ENCODE data around the gene DNAH5.
"Not testable (repeated sequence)": the region's sequence is repeated elsewhere in the genome, so short reads cannot be mapped to it uniquely, and the experiment has no call there.

The DNAH5 gene

GRCh38 chr5:13816126-13816525 is 128.4 kb downstream of the DNAH5 start:
- DNase-seq = no peak

- DNase-seq = no peak
These were observed 130.2 kb downstream of the DNAH5 start for GRCh38 chr5:13814301-13814700.

GRCh38 chr5:13809921-13810320 is 134.6 kb downstream of the DNAH5 start:
- no peak for DNase-seq

- no peak for DNase-seq
These were observed 140.2 kb downstream of the DNAH5 start for GRCh38 chr5:13804336-13804735.

DNA sequence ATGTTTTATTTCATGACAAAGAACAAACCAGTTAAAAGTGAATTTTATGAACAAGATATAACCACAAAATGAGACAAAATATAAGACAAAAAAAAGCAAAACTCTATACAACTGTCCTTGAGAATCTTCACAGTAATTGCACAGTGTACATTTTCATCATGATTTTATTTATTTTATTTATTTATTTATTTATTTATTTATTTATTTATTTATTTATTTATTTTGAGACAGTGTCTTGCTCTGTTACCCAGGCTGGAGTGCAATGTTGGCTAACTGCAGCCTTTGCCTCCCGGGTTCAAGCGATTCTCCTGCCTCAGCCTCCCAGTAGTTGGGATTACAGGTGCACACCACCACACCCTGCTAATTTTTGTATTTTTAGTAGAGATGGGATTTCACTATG is 145.9 kb downstream of the DNAH5 start:
- DNase-seq = not testable (repeated sequence)

- DNase-seq = no peak
These were observed 158.6 kb downstream of the DNAH5 start for GRCh38 chr5:13785781-13786415.

DNA sequence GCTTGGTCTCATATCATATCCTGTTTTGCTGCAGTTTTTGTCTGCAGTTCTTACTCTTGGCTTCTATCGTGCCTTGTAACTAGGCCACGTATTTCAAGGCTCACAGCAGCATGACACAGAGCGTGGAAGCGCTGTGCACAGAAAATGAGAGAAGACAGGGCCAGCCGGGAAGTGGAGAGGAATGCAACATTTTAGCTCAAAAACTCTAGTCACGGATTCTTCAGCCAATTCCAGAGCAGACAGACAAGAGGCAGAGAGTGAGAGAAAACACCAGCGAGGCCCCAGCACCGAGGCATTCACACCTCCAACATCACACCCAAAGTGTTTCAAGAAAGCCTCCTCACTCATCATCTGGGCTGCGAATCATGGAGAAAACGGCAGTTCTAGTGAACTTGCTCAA is 160.8 kb downstream of the DNAH5 start:
- no peak for DNase-seq

- DNase-seq = no peak
These were observed 164.4 kb downstream of the DNAH5 start for GRCh38 chr5:13780081-13780480.

DNA sequence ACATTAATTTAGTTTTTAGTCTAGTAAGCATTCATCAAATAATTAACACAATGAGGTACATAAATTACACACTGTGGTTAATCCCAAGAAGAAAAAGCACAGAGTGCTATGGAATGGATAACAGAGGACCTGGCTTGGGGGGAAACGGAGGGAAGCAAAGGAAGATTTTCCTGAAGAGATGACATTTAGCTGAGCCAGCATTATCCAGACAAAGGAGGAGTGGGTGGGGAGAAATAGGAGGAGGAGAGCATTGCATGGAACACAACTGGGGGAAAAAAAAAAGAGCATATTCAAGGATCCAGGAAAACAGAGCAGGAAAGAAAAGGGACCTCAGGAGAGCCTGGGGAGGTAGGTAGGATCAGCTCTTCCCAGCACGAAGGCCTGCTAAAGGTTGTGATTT is 170.8 kb downstream of the DNAH5 start:
- DNase-seq = no peak

GRCh38 chr5:13771011-13771571 is 173.4 kb downstream of the DNAH5 start:
- no peak for DNase-seq

- DNase-seq = no peak
These were observed 178.3 kb downstream of the DNAH5 start for GRCh38 chr5:13766236-13766635.

DNA sequence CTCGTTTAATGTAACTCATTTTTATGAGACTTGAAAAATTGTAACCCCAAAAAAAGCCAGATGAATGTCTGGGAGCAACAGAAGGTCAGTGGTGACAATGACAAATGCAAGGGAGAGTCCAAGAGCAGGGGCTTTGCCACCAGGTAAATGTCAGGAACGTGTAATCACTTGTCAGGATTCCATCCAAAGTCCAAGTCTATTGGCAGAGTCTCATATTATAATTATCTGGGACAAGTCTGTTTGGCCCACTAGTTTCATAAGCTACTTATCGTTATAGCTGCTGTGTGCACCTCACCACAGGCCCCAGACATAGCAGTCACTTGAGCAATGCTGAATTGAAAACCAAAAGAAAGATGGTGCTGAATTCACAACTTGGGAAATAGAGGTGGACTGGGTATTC is 180.8 kb downstream of the DNAH5 start:
- DNase-seq = no peak

DNA sequence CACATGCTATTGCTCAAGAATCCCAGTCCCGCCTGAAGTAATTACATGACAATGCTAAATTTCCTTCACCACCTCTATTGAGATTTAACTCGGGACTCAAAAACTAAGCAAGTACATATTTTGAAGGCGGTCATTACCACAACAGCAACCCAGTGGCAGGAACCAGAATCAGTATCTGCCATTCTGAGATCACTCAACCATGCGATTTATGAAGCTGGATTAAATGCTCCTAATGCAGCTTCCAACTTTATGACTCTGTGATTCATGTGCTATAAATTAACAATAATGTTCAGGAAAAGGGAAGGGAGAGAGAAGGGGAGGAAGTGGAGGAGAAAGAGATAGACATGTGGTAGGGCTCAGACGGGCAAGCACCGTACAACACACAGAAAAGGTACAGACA is 194.7 kb downstream of the DNAH5 start:
- DNase-seq = no peak

GRCh38 chr5:13746026-13746425 is 198.5 kb downstream of the DNAH5 start:
- DNase-seq = no peak

DNA sequence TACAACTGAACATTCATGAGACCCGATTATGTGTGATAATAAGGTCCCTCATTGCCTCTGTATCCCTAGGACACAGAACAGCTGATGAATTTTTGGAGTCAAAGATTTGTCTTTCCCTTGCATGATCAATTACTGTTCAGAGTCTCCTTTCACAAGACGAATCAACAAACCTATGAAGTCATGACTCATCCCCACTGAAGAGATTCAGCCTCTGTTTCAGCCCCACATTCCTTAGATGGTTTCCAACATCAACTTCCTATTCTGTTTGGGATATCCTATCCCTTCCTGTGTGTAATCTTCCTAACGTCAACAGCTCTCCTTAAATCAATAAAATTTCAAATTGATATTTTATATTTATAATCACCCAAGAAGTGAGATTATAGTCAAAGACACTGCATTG is 199.0 kb downstream of the DNAH5 start:
- no peak for DNase-seq

DNA sequence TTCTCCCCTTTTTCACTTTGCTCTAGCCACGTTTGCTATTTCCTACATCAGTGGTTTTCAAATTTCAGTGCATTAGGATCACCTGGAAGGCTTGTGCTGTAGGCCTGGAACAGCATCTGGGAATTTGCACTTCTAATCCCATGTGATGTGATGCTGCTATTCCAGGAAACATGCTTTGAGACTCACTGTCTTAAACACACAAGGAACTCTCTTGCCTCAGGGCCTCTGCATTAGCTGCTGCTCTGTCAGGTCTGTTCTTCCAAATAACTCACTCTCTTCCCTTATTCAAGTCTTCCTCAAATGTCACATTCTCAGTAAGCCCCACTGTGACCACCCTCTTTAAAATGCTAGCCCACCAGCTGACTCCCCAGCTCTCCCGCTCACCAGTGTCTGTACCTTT is 204.0 kb downstream of the DNAH5 start:
- DNase-seq = no peak

DNA sequence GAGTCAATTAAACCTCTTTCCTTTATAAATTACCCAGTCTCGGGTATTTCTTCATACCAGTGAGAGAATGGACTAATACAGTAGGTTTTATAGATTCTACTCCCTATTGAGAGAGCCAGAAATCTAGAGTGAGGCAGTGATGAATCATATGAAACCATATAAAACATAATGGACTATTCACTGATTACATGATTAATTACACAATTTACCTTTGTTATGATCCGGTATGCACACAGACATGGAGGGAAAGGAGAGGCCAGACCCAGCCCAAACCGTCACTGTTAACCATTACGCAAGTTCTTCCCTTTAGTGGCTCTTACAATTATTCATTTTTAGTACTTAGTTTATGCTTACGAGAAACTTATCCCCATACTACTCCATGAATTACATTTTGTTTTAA is 205.0 kb downstream of the DNAH5 start:
- no peak for DNase-seq

DNA sequence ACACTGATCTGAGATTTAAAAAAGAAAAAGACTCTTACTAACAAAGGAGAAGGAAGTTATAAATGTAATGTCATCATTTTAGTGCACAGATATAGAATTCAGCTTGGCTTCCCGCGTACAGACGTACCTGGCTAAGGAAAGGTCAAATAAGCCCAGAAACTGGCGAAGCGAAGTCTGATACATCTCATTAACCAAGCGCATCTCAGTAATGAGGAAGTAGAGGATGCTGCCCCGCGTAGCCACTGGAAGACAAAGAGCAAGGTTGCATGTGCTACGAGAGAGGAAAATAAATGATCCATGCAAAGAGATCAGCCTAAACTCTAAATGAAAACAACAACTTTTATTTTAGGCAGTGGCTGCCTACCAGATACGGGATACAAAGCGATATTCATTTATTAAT is 208.8 kb downstream of the DNAH5 start:
- no peak for DNase-seq

DNA sequence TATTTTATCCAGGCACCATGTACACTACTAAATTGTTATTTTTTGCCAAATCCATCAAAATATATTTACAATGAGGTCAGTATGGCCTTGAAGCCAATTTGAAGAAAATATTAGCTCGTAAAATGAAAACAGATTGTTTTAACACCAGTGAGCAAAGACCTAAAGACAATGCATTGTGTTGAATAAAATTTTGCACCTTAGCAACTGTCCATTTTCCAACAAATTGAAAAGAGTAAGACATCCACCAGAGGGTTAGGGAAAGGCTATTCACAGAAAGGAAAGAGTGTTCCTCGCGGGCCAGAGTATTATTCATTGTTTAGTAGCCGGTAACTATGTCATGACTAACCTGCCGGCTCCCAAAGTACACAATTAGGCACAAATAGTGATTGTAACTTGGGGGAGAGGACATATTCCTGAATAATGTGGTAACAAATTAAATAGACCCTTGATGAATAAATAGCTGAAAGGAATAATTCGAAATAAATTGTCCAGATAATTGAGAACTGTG is 213.3 kb downstream of the DNAH5 start:
- no peak for DNase-seq

- no peak for DNase-seq
These were observed 235.6 kb downstream of the DNAH5 start for GRCh38 chr5:13708906-13709305.

- DNase-seq = no peak
These were observed 236.1 kb downstream of the DNAH5 start for GRCh38 chr5:13708432-13708831.

DNA sequence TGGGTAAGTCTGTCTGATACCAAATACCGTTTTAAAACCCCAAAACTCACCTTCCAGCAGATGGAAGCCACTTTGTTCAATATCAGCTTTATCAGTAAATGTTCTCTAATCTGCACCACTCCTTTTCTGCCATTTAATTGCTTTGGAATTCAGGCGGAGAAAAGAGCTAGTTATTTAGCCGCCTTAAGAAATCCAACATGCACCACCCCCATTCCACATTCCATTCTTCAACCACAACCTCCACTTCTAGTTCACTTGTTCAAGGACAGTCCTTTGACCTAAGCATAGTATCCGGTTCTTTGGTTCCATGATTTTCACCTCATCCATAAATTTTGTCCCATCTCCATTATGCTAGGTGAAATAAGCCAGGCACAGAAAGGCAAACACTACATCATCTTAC is 240.1 kb downstream of the DNAH5 start:
- no peak for DNase-seq

- DNase-seq = no peak
These were observed 243.9 kb downstream of the DNAH5 start for GRCh38 chr5:13700626-13701025.

DNA sequence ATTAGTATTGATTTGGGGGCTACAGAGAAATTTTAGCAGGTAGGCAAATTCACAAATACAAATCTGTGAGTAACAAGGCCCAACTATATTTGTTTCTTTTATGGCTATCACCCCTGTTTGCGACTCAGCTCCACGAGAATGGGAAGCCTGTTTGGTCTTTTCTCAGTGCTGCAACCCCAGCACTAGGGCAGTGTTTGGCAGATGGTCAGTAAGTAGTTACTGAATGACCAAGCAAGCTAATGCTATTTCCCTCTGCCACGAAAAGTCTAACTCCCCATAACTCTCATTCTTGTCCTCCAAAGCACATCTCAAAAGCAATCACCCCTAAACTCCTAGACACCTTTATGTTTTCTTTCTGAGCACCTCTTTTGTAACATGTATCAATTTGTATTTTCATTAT is 245.6 kb downstream of the DNAH5 start:
- no peak for DNase-seq

DNA sequence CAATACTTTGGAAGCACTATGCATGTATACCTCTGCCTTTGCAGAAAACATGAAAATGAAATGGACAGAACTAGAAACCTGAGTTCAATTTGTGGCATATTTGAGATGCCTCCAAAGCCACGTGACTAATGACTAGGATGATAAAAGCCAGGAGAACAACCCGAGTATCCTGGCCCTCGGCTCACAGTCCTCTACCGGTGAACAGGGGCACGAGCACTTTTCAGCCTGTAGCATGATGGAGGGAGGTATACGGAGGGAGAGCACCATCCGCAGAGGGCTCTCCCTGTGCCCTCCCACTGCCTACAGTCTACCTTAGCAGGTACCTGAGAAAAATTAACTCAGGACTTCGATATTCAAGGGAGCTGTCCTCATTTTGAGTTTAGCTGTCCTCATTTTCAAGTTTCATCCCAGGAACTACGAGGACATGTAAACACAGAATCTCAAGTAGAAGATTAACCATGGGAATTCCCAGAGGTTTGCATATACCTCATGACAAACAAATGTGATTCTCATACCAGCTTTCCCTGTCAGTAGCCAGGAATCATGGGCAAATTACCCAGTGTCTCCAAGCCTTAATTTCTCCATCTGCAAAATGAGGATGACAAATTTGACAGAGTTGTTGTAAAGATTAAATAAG is 249.3 kb downstream of the DNAH5 start:
- DNase-seq = no peak

All from GF-D8 (cell line).